IMR-90 (cell line): Measurements from ENCODE around the gene ASTL.

Experiments used
- CEBPB ChIP-seq: IDR thresholded peaks from 2 replicates; pipeline ENCODE4 v1.6.1; 2012; ENCODE audit warnings: low read depth, low read length, improper control_type of control experiment
- CHD1 ChIP-seq: IDR thresholded peaks from 2 replicates; pipeline ENCODE4 v1.6.1; 2012; ENCODE audit warnings: low read depth, low read length, improper control_type of control experiment
- POLR2A ChIP-seq: IDR thresholded peaks from 2 replicates; pipeline ENCODE4 v1.6.1; 2012; ENCODE audit warnings: mild to moderate bottlenecking, low read depth, low read length
- RAD21 ChIP-seq: IDR thresholded peaks from 2 replicates; pipeline ENCODE4 v1.6.1; 2012; ENCODE audit warnings: low read length, improper control_type of control experiment
- RCOR1 ChIP-seq: IDR thresholded peaks from 2 replicates; pipeline ENCODE4 v1.6.1; 2012; ENCODE audit warnings: mild to moderate bottlenecking, low read length, improper control_type of control experiment; ENCODE audit not compliant: insufficient replicate concordance
- SMC3 ChIP-seq: fragments of 150-350 bp; IDR thresholded peaks from 2 replicates; pipeline ENCODE4 v1.6.1; 2016; ENCODE audit warnings: low read depth, mild to moderate bottlenecking, antibody characterized with exemption, low read length, moderate library complexity
- TF ChIP-seq, protein P1 (sequence below): conservative IDR thresholded peaks from 2 replicates; pipeline ENCODE4 v1.5.1; 2012; ENCODE audit warnings: mild to moderate bottlenecking, low read depth, low read length, improper control_type of control experiment

DNA sequence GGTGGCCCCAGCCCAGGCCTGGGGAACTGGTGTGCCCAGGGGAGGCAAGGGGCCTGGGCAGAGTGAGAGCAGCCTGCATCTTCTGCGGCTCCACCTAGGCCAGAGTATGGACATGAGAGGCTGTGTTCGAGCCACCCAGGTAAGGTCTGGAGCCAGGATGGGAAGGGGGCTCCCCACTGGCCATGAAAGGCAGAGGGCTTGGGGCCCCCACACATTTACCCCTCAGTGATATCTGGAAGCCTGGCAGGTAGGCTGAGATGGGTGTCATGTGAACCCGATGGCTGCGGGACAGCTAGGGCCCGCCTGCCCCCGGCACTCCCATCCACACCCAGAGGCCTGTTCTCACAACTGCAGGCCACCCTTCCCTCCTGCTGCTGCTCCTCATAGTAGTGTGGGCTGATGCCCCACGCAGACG lies 35.1 kb downstream of the ASTL start:
- TF ChIP-seq, protein P1, sequence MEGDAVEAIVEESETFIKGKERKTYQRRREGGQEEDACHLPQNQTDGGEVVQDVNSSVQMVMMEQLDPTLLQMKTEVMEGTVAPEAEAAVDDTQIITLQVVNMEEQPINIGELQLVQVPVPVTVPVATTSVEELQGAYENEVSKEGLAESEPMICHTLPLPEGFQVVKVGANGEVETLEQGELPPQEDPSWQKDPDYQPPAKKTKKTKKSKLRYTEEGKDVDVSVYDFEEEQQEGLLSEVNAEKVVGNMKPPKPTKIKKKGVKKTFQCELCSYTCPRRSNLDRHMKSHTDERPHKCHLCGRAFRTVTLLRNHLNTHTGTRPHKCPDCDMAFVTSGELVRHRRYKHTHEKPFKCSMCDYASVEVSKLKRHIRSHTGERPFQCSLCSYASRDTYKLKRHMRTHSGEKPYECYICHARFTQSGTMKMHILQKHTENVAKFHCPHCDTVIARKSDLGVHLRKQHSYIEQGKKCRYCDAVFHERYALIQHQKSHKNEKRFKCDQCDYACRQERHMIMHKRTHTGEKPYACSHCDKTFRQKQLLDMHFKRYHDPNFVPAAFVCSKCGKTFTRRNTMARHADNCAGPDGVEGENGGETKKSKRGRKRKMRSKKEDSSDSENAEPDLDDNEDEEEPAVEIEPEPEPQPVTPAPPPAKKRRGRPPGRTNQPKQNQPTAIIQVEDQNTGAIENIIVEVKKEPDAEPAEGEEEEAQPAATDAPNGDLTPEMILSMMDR = no peak
- TF ChIP-seq RCOR1 (no peak), POLR2A (no peak), CEBPB (no peak), RAD21 (no peak), CHD1 (no peak), SMC3 (no peak)
